ENCODE data around the gene EDN3. TPM values are rescaled to one million over a fixed set of nuclear protein-coding genes. Genes with fewer than 3 reads are reported as not detected.

EDN3 gene
- polyA plus RNA-seq, 1 donor (not counting 4 experiments of a cell fraction or from before 2014, with no cell fraction given): not detected

- TF ChIP-seq EZH2 (IDR thresholded peaks at IDR 0.05; ENCODE audit: low read length): no peak
- no peak for TF ChIP-seq CTCF (optimal IDR thresholded peaks at IDR 0.05 in 1 of 3, IDR thresholded peaks at IDR 0.05 in 1 of 3, conservative IDR thresholded peaks at IDR 0.05 in 1 of 3; ENCODE audit: extremely low read depth in 1 of 3, insufficient read depth in 2 of 3, low read length in 3 of 3)
- Histone ChIP-seq H2AFZ (ENCODE audit: control insufficient read depth, low read length) (no peak overlapping the region), H4K20me1 (ENCODE audit: control insufficient read depth, extremely low read depth, insufficient read depth, low read length) (no peaks in the 10 kb centered on the region), H3K27ac (ENCODE audit: control insufficient read depth, insufficient read depth, low read length) (no peak overlapping the region), H3K36me3 (ENCODE audit: control insufficient read depth in 2 of 2, extremely low read depth in 1 of 2, insufficient read depth in 2 of 2, low read length in 2 of 2) (no peaks in the 10 kb centered on the region), H3K27me3 (ENCODE audit: control insufficient read depth, extremely low read depth, insufficient read depth, low read length) (no peaks in the 10 kb centered on the region), H3K9me3 (ENCODE audit: control insufficient read depth, low read depth, low read length) (no peaks in the 10 kb centered on the region), H3K79me2 (ENCODE audit: control insufficient read depth, insufficient read depth, low read length) (no peaks in the 10 kb centered on the region), H3K4me3 (ENCODE audit: control insufficient read depth in 2 of 3, extremely low read depth in 1 of 3, insufficient read depth in 2 of 3, low read depth in 1 of 3, low read length in 3 of 3) (no peak overlapping the region), H3K9me1 (ENCODE audit: control insufficient read depth, extremely low read depth, insufficient read depth, low read length) (no peaks in the 10 kb centered on the region), H3K4me1 (ENCODE audit: control insufficient read depth, extremely low read depth, insufficient read depth, low read length) (no peaks in the 10 kb centered on the region), H3K4me2 (ENCODE audit: control insufficient read depth, extremely low read depth, insufficient read depth, low read depth, low read length) (no peak overlapping the region), H3K9ac (ENCODE audit: control insufficient read depth, extremely low read depth, insufficient read depth, low read length) (no peak overlapping the region)
- FAIRE-seq (no peak), DNase-seq (ENCODE audit: low read depth, low spot score) (no peak)
- dilution Hi-C loops (cut with MboI; ENCODE audit: extremely low pct_ligation_motif_present, low sequenced_read_pairs): no loop called here
These were observed 8.5 kb upstream of the EDN3 start for GRCh38 chr20:59291740-59292383.

- H3K27ac ChIP-seq (ENCODE audit: control insufficient read depth, insufficient read depth, low read length): no peak overlapping the region
- FAIRE-seq: no peak
- dilution Hi-C loops (cut with MboI; ENCODE audit: extremely low pct_ligation_motif_present, low sequenced_read_pairs): no loop called here
These were observed 4.9 kb upstream of the EDN3 start for GRCh38 chr20:59295531-59295930.

More at GRCh38 chr20:59295531-59295930, 4.9 kb upstream of the EDN3 start:
- no peaks in the 10 kb centered on the region for H4K20me1 ChIP-seq (ENCODE audit: control insufficient read depth, extremely low read depth, insufficient read depth, low read length)
- DNase-seq (ENCODE audit: low read depth, low spot score): no peak
- H3K9me1 ChIP-seq (ENCODE audit: control insufficient read depth, extremely low read depth, insufficient read depth, low read length): no peaks in the 10 kb centered on the region
- peaks cover 7% of the 10 kb centered on the region for H3K27me3 ChIP-seq (ENCODE audit: control insufficient read depth, extremely low read depth, insufficient read depth, low read length)
- H3K36me3 ChIP-seq (ENCODE audit: control insufficient read depth in 2 of 2, extremely low read depth in 1 of 2, insufficient read depth in 2 of 2, low read length in 2 of 2): no peaks in the 10 kb centered on the region
- no peaks in the 10 kb centered on the region for H3K4me1 ChIP-seq (ENCODE audit: control insufficient read depth, extremely low read depth, insufficient read depth, low read length)
- no peak overlapping the region for H3K4me2 ChIP-seq (ENCODE audit: control insufficient read depth, extremely low read depth, insufficient read depth, low read depth, low read length)
- H2AFZ ChIP-seq (ENCODE audit: control insufficient read depth, low read length): no peak overlapping the region
- H3K9ac ChIP-seq (ENCODE audit: control insufficient read depth, extremely low read depth, insufficient read depth, low read length): no peak overlapping the region
- no peaks in the 10 kb centered on the region for H3K79me2 ChIP-seq (ENCODE audit: control insufficient read depth, insufficient read depth, low read length)
- H3K4me3 ChIP-seq (ENCODE audit: control insufficient read depth in 2 of 3, extremely low read depth in 1 of 3, insufficient read depth in 2 of 3, low read depth in 1 of 3, low read length in 3 of 3): no peak overlapping the region
- no peaks in the 10 kb centered on the region for H3K9me3 ChIP-seq (ENCODE audit: control insufficient read depth, low read depth, low read length)
- no peak for TF ChIP-seq CTCF (optimal IDR thresholded peaks at IDR 0.05 in 1 of 3, IDR thresholded peaks at IDR 0.05 in 1 of 3, conservative IDR thresholded peaks at IDR 0.05 in 1 of 3; ENCODE audit: extremely low read depth in 1 of 3, insufficient read depth in 2 of 3, low read length in 3 of 3)
- no peak for TF ChIP-seq EZH2 (IDR thresholded peaks at IDR 0.05; ENCODE audit: low read length)

Data from keratinocyte (primary cell).